ENCODE results near the gene CEACAM6. TPM values are rescaled to one million over a fixed set of nuclear protein-coding genes. Genes with fewer than 3 reads are reported as not detected.

CEACAM6 gene
- total RNA-seq, 1 experiment from 2014 or later = 0.37 TPM

GRCh38 chr19:41816761-41817160 lies 61.4 kb downstream of the CEACAM6 start (continued):
- TF ChIP-seq AFF4 (CRISPR knock-in tag; IDR thresholded peaks at IDR 0.05; ENCODE audit: borderline replicate concordance) = no peak
- no peak for TF ChIP-seq SMAD4 (CRISPR knock-in tag; IDR thresholded peaks at IDR 0.05)
- TF ChIP-seq RELA (CRISPR knock-in tag; IDR thresholded peaks at IDR 0.05; ENCODE audit: borderline replicate concordance) = no peak
- TF ChIP-seq IRF2 (CRISPR knock-in tag; IDR thresholded peaks at IDR 0.05; ENCODE audit: borderline replicate concordance, low read depth) = no peak

- DNase-seq (ENCODE audit: low spot score) = peak; percentile 66
Measured at GRCh38 chr19:41821003-41821735, 65.8 kb downstream of the CEACAM6 start.

More at GRCh38 chr19:41821003-41821735, 65.8 kb downstream of the CEACAM6 start:
- Mint-ChIP-seq H3K27ac (no peak overlapping the region), H3K9me3 (no peaks in the 10 kb centered on the region), H3K36me3 (no peaks in the 10 kb centered on the region), H3K27me3 (ENCODE audit: low read depth) (peaks cover 4% of the 10 kb centered on the region; the same call in 1 of the 2 replicates), H3K4me3 (no peak overlapping the region), H3K4me1 (no peaks in the 10 kb centered on the region)
- CTCF ChIA-PET = interaction anchor here (0.6 to 11.4 kb wide), 22 partner anchors 9 to 813 kb away, joined by 3 to 190 read pairs (median 5); partner anchors contain the start of genes CEACAM3 and CEACAM6
- TF ChIP-seq GABPB1 (CRISPR knock-in tag; IDR thresholded peaks at IDR 0.05) (peak; percentile 39; the same call in 1 of the 2 replicates), CTCF (IDR thresholded peaks at IDR 0.05) (peak; percentile 37; the same call in 1 of the 2 replicates), TP53 (CRISPR knock-in tag; IDR thresholded peaks at IDR 0.05) (no peak), SP1 (CRISPR knock-in tag; conservative IDR thresholded peaks at IDR 0.05) (no peak)
- TF ChIP-seq, protein P1, sequence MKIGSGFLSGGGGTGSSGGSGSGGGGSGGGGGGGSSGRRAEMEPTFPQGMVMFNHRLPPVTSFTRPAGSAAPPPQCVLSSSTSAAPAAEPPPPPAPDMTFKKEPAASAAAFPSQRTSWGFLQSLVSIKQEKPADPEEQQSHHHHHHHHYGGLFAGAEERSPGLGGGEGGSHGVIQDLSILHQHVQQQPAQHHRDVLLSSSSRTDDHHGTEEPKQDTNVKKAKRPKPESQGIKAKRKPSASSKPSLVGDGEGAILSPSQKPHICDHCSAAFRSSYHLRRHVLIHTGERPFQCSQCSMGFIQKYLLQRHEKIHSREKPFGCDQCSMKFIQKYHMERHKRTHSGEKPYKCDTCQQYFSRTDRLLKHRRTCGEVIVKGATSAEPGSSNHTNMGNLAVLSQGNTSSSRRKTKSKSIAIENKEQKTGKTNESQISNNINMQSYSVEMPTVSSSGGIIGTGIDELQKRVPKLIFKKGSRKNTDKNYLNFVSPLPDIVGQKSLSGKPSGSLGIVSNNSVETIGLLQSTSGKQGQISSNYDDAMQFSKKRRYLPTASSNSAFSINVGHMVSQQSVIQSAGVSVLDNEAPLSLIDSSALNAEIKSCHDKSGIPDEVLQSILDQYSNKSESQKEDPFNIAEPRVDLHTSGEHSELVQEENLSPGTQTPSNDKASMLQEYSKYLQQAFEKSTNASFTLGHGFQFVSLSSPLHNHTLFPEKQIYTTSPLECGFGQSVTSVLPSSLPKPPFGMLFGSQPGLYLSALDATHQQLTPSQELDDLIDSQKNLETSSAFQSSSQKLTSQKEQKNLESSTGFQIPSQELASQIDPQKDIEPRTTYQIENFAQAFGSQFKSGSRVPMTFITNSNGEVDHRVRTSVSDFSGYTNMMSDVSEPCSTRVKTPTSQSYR (CRISPR knock-in tag; IDR thresholded peaks at IDR 0.05) = no peak
- TF ChIP-seq, protein P2, sequence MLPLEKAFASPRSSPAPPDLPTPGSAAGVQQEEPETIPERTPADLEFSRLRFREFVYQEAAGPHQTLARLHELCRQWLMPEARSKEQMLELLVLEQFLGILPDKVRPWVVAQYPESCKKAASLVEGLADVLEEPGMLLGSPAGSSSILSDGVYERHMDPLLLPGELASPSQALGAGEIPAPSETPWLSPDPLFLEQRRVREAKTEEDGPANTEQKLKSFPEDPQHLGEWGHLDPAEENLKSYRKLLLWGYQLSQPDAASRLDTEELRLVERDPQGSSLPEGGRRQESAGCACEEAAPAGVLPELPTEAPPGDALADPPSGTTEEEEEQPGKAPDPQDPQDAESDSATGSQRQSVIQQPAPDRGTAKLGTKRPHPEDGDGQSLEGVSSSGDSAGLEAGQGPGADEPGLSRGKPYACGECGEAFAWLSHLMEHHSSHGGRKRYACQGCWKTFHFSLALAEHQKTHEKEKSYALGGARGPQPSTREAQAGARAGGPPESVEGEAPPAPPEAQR (CRISPR knock-in tag; IDR thresholded peaks at IDR 0.05) = no peak
- ATAC-seq = peak; percentile 99
- POLR2A ChIA-PET = no interaction called here

Other genes starting within 250 kb of the CEACAM6 start
- 0.35 to 0.55 TPM in 2 of 3 replicates, not detected in the other for gene CEACAM21, start 179.4 kb upstream of the CEACAM6 start, total RNA-seq (2021)
- not detected in 3 replicates for gene CEACAM4, start 128.5 kb upstream of the CEACAM6 start, total RNA-seq (2021)
- gene CEACAM7, start 67.3 kb upstream of the CEACAM6 start, total RNA-seq (2021) = 0.15 to 0.21 TPM (median 0.18 TPM) in 3 replicates
- 0.23 to 1.3 TPM (median 0.46 TPM) in 3 replicates for gene CEACAM5, start 46.9 kb upstream of the CEACAM6 start, total RNA-seq (2021)
- not detected in 3 replicates for gene CEACAM3, start 41.1 kb downstream of the CEACAM6 start, total RNA-seq (2021)
- gene LYPD4, start 89.2 kb downstream of the CEACAM6 start, total RNA-seq (2021) = not detected in 3 replicates
- not detected in 3 replicates for gene DMRTC2, start 89.5 kb downstream of the CEACAM6 start, total RNA-seq (2021)
- 3,152 to 3,787 TPM (median 3,713 TPM) in 3 replicates for gene RPS19, start 104.7 kb downstream of the CEACAM6 start, total RNA-seq (2021)
- 0.42 to 1.2 TPM (median 0.71 TPM) in 3 replicates for gene CD79A, start 121.7 kb downstream of the CEACAM6 start, total RNA-seq (2021)
- gene ARHGEF1, start 127.7 kb downstream of the CEACAM6 start, total RNA-seq (2021) = 77.2 to 102 TPM (median 82.9 TPM) in 3 replicates
- 0.30 to 0.66 TPM (median 0.31 TPM) in 3 replicates for gene ERFL, start 172.9 kb downstream of the CEACAM6 start, total RNA-seq (2021)
- 159 to 184 TPM (median 159 TPM) in 3 replicates for gene RABAC1, start 203.8 kb downstream of the CEACAM6 start, total RNA-seq (2021)
- gene ATP1A3, start 238.7 kb downstream of the CEACAM6 start, total RNA-seq (2021) = 28.2 to 34.2 TPM (median 30.9 TPM) in 3 replicates